HG03039 (cell line): Measurements from ENCODE around the gene NTPCR.
"Not testable (repeated sequence)": the region's sequence is repeated elsewhere in the genome, so short reads cannot be mapped to it uniquely, and the experiment has no call there.

ENCODE experiments used
- ATAC-seq: cut with Tn5 transposase; IDR thresholded peaks from one replicate; pipeline ENCODE4 v1.9.1; 2021; ENCODE audit warnings: mild to moderate bottlenecking, moderate library complexity; ENCODE audit not compliant: unreplicated experiment

Gene NTPCR

DNA sequence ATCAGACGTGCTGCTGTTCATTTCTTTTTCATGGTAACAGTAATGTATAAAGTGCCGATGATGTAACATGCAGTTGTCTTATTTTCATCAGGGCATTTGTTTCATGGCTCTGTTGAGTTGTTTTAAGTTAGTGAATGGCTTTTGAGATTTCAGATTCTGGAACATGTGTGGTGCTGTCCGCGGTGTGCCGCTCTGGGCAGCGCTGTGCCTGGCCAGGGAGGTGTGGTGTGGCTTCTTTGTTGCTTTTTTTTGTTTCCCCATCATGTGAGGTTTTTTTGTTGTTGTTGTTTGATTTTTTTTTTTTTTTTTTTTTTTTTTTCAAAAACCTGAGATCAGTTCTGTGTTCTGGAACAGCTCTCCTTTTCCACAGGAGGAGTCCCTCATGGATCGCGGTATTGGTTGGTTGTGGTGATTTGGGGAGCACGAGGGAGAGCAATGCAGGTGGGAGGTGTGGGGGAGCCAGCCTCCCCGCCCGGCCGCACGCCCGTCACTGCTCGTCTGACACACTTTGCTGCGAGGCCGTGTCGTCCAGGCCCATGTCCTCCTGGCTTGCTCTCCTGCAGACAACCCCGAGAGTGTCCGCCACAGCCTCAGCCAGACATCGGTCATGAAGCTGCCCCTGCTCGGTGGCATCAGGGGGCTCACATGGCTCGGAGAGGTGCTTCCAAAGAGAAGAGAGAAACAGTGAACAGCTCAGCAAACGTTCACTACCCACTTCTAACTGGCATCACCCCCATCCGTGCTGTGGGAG is 33.6 kb downstream of the NTPCR start:
- ATAC-seq = no peak

DNA sequence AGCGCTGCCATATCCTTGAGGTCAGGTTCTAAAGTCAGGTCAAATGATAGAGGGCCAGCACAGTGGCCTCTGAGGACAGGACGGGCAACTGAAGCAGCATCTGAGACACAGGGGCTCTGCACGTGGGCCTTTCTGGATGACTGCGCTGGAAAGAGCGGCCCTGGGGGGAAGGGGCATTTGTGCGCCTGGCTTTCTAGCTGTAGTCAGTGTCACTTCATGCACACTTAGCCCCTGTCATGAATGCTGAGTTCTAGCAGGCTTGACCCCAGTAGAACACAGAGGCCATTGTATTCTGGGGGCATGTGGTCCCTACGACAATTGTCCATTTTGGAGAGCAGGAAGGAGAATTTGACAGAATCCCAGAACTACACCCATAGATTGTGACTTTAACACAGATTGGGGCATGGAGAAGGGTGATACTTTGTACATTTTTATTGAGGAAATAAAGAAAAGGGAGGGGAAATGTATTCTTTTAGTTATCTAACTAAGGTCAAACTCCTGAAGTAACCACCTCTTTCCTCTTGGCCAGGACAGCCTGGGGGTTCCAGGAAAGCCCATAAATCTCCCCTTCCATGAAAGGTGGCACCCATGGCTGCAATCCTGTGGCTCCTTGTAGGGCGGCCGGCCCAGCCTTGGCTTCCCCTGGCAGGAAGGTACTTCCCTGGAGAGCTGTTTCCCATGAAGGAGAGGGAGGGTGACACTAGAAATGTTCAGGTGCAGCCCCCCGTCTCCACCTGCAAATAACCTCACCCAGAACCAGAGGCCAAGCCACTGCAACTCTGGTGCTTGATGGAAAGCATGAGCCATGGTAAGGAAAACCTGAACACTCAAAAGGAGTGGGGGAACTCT is 34.4 kb downstream of the NTPCR start:
- ATAC-seq = no peak

DNA sequence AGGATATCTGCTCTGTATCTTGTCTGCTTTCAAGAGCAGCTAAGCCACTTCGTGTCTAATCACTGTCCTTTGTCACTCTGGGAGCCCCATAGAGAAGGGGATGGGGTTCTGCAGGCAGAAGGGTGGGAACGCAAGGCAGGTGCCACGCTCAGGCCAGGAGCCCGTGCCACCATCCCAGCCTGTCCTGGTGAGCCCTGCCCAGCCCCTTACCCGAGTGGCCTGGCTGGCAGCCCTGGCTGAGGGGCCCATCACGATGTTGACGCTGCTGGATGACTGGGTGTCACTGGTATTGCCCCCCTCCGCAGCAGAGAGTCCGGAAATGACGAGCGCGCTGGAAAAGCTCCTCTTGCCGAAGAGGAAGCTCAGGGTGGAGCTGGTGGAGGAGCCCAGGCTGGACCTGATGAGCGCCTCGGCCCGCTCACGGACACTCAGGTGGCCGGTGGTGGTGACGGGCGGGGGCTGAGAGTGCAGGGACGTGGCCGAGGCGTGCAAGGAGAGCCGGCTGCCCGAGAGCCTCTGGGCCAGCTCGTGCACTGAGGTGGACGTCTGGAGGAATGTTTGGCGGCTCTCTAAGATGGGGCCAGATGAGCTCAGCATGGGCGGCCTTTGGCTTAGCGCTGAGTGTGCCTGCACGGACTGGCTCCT is 35.6 kb downstream of the NTPCR start:
- ATAC-seq = no peak

DNA sequence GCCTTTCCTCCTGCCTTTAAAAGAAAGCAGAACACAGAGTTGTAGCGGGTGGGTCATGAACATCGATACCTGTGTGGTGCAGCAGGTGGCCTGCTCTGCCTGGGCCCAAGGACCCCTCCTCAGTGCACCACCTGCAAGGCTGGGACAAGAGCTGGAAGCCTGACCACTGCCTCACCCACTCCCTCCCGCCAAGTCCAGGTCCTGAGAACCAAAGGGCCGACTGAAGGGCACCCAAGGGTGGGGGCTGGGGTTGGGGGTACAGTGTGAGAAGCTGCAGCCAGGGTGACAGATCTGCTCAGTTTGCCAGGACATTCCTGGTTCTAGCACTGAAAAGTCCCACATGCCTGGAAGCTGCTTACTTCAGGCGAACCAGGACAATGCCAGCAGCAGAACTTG is 36.1 kb downstream of the NTPCR start:
- ATAC-seq = no peak

DNA sequence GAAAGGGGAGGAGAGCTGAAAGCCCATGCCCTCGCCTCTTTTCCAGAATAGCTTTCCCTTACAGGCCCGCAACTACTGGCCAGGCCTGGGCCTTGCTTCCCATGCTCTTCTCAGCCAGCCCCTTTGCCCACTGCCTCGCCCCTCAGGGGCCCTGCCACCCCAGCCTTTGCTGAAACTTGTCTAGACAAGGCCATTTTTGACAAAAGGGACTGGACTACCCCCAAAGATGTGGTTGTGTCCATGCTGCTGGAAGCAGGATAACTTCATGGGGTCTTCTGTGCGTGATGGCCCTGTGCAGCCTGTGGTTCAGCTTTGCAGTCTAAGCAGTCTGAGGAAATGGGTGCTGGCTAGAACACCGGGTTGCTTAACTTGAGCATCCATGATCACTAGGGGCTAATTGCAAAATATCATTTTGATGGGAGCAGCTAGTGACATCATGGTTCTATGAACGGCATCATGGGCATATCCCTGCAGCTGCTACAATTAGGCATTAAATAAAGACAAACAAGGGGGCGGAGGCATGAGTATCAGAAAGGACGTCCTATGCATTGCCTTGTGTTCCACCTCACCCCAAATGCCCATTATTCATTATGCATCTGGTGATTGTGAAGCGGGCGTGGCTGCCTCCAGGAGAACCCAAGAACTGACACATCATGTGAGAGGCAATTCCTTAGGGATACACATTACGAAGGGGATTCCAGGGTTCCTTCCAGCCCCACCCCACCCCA is 36.8 kb downstream of the NTPCR start:
- no peak for ATAC-seq

DNA sequence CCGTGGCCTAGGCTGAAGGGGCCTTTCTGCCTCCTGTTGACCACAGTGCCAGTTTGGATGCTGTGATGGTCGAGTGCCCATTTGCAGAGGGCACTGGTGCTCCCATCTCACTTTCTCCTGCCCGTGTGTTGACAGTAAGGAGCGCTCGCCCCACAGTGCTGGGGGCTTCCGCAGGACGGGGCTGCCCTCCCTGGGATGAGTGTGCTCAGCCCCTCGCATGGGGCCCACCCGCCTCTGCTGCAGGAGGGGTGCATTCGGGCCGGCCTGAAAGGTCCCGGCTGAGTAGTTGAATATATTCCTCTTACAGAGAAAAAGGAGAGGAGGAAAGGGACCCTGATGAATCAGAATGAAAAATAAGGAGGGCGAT is 37.3 kb downstream of the NTPCR start:
- ATAC-seq = no peak

DNA sequence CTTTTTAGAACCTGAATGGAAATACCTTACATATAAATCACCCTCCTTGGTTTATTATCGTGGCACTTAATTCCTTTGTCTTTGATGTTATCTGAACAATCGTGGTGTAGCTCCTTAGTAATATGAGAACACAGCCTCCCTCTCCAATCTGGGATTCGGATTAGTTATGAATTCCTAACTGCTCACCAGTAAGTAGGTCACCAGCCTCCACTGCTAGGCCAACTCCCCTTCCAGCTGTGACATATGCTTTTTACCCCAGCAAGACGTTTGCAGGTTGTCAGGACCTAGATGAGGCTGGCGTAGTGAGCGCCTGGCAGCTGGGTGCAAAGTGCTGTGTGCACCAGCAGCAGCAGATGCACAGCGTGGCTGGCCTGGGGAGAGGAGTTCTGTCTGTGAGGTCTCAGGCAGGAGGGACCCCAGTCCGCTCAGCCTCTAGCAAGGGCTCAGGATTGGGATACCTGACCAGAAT is 38.2 kb downstream of the NTPCR start:
- ATAC-seq = no peak

DNA sequence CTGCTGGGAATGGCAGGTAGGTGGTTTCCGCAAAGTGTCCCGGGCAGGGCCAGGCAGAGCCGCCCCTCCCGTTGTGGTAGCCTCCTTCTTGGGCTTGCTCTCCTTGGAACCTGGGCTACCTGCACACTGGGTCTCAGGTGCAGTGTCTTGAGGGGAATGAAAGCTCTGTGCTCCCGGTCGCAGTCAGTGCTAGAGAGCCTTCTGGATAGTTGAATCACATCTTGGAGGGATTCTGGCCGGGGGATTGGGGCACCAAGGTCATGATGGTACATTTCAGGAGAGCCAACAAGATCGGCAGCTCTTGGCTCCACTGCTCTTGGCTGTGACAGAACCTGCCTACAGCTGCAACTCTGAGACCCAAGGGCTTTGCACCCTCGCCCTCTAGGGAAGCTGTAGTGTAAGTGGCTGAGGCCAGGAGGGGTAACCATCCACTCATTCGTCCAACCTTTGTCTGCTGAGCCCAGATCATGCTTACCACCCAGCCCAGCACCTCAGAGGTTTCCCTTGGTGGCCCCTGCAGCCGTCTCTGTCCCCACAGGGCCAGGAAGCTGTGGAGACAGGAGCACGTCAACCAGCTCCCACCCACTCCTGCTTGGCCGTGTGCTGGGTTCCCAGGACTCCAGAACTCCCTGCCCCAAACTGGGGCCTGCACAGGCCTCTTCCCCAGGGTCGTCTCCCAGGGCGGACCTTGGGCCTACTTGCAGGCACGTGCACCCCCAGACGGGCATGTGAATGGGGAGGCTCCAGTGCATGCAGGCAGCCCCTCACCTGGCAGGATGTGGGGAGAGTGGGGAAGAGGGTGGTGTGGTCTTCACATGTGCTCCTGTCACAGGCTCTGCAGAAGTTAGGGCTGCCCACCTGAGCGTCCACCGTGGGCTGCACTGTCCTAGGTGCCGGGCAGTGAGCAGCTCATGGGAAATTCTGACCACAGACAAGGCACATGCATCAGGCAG is 40.0 kb downstream of the NTPCR start:
- no peak for ATAC-seq

DNA sequence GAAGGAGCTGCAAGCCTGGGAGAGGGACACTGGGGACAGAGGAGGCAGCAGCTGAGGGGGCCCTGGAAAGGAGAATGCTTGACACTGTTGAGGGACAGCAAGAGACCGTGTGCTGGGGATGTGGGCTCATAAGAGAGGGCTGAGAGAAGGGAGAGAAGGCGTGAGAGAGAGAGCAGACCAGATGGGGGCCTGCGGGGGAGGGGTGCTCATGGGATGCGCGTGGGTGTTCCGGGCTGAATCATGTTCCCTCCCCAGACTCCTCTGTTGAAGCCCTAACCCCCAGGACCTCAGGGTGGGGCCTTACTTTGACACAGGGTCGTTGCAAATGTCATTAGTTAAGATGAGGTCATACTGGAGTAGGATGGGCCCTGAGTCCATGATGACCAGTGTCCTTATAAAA is 40.8 kb downstream of the NTPCR start:
- no peak for ATAC-seq

DNA sequence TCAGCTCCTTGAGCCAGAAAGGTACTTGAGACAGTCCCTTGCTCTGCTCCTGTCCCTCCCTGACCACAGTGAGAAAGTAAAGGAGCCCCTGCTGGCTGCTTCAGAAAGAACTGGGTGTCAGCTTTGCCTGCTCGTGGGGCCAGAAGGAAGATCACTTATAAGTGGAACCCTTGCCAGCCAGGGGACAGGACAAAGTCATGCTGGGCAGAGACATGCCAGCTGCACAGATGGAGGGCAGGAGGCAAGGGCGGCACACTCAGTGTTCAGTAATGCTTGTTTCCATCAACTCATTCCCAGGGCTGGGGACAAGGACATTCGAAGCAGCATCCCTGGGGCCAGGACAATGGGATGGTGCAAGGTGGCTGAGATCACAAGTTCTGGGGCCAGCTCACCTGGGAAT is 41.8 kb downstream of the NTPCR start:
- ATAC-seq = no peak

DNA sequence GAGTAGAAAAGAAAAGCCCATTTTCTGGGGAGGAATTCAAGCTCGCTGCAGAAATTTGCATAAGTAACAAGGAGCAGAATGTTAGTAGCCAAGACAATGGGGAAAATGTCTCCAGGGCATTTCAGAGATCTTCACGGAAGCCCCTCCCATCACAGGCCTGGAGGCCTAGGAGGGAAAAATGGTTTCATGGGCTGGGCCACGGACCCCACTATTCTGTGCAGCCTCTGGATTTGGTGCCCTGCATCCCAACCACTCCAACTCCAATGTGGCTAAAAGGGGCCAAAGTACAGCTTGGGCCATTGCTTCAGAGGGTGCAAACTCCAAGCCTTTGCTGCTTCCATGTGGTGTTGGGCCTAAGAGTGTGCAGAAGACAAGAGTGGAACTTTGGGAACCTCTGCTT is 43.1 kb downstream of the NTPCR start:
- ATAC-seq = no peak

DNA sequence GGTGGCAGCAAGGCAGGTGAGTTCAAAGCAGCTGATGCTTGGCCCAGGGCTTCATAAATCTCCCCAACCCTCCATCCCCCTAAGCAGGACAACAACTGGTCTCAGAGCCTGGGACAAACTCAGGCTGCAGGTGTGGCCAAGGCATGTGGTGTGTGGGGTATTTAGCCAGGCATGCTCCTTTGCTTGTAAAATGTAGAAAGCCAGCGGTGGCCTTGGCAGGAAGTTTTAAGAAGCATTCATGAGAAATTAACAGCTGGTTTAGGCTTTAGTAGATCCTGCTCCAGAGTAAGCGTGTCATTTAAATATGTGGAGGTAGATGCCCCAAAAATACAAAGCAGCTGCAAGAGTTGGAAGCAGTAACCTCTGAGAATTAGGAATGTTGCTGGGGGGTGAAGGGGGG is 44.8 kb downstream of the NTPCR start:
- no peak for ATAC-seq

DNA sequence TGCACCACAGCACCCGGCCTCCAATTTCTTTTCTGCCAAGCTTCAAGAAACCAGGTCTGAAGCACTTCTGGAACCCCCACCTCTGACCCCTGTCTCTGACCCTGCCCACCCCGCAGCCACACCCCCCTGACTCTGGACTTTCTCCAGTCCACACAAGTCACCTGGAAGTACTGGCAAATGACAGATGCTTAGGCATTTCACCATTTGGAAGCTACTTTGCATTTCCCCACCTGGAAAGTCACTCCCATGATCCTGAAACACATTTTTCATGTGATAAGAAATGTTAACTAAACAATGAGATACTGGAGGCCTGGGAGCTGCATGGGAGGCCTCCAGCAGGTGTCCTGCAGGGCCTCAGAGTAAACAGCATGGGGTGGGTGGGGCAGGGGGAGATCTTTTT is 45.7 kb downstream of the NTPCR start:
- ATAC-seq = no peak

DNA sequence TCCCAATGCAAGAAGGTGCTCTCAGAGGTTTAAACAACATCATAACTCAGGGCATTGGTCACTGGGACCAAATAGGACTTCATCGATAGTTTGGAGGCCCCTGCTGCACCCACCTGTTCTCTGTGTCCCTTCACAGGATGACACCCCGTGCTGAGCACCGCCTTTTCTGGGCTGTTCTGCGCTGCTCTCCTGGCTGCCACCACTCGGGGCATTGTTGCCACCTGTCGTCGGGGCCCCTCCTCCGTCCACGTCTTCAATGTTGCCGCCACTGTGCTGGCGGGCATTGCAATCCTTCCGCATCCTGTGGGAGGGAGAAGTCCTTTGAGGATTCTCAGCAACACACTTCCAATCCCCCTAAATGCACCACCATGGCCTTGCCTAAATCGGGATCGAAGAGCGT is 47.7 kb downstream of the NTPCR start:
- no peak for ATAC-seq

DNA sequence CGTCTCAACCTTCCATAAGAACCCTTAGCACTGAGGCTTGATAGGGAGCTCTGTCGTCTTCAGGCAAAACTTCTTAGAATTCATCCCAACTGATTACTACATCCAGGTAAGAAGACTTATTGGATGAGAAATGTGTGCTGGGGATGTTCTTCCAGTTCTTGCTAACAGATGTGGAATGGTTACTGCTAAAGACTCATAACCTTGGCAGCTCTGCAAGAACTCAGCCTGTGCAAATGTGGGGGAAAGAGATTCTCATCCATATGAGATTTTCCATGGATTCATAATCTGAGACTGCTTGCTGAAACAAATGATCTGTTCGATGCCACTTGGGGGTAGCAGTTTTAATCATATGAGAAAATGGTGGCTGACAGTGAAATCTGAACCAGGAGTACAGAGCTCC is 48.2 kb downstream of the NTPCR start:
- ATAC-seq = no peak

DNA sequence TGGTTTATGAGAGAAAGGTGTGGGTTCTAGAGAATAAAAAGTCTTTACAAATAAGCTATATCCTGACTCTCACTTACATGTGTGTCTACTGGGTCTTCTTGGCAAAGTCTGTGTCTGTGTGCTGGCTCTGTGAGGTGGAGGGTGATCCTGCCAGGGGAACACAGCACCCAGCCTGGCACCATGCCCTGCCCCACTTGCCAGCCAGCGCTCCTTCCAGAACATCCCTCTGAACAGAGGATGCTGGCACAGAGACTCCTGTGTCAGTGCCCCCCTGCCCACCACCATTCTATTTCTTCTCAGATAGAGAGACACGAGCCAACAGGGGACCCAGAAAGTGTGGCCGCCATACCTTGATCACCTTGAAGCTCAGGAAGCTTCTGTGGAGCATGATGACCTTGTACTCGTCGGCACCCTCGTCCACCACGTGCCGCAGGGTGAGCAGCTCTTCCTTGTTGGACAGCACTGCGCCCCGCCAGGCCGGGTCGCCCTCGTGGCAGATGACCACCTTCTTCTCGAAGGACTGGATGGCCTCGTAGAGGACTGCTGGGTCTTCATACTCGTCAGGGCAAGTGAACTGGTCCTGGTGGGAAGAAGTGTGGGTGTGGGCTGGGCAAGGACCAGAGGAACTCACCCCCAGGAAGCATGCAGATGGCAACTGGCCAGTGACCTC is 49.7 kb downstream of the NTPCR start:
- no peak for ATAC-seq

DNA sequence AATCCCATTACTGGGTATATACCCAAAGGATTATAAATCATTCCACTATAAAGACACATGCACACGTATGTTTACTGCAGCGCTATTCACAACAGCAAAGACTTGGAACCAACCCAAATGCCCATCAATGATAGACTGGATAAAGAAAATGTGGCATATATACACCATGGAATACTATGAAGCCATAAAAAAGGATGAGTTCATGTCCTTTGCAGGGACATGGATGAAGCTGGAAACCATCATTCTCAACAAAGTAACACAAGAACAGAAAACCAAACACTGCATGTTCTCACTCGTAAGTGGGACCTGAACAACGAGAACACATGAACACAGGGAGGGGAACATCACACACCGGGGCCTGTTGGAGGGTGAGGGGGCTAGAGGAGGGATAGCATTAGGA is 53.2 kb downstream of the NTPCR start:
- ATAC-seq = not testable (repeated sequence)

DNA sequence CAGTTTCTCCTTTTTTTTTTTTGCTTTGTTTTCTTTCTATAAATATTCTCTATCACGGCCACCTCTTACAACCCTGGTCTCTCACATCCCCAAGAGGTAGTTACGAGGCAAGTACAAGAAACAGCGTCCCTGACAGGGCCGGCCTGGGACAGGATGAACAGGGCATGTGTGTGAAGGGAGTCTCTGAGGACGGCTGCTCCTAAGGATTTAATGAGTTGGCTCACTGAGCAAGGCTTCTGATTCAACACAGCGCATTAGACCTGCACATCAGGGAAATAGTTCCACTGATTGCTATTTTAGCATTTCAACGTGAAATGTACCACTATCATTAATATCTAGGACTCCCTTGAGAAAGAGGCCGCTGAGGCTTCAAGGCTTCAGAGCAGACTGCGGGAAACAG is 54.0 kb downstream of the NTPCR start:
- ATAC-seq = no peak

DNA sequence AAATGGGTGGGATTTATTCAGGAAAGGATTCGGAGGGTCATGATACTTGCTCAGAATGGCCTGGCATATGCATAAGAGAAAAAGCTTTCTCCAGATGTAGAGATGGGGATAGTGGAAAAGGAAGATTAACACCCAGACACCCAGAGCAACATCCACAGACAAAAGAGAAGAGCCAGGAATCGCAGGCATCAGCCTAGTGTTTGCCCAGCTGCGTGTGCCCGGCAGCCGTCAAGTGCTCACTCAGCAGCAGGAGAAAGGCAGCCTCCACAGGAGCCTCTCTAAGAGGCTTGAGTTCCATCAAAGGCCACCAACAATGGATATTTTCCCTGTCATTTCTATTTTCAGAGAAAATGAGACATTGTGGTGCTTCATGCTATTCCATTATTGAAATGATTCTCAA is 54.7 kb downstream of the NTPCR start:
- ATAC-seq = no peak

DNA sequence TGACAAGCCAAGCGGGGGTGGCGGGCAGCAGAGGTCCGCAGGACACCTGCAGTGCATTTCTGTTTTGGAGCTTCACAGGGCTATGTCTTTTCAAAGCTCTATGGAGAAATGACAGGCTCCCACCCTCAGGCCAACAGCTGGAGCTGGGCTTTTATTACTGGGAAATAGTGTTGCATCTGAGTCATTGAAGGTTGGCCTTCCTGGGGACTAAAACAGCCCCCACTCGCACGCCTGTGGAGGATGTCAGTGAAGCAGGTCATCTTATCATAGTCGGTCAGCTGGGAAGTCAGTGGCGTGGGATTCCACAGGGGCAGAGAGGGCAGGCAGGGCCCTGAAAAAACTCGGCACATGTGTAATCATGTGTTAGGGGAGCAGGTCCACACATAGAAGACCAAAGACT is 55.3 kb downstream of the NTPCR start:
- no peak for ATAC-seq
